GM13976 (cell line): ENCODE measurements around the gene INSC.

Experiments
- DNase-seq: peaks from one replicate; pipeline ENCODE4 v3.0.0; 2012; ENCODE audit warnings: low spot score
- CTCF ChIP-seq: IDR thresholded peaks from 2 replicates; pipeline ENCODE4 v1.5.1; 2012; ENCODE audit warnings: borderline replicate concordance, mild to moderate bottlenecking; ENCODE audit not compliant: insufficient read depth; ENCODE audit errors: extremely low read depth, missing control alignments, control extremely low read depth
- in situ Hi-C: fragments of 300-500 bp; cut with MboI; formaldehyde crosslinking; loops from one replicate; pipeline ENCODE4 v1.12.0; 2022; ENCODE audit warnings: low sequenced_read_pairs, mixed read lengths, inconsistent platforms; ENCODE audit not compliant: unreplicated experiment

INSC gene

GRCh38 chr11:15268598-15268997 is 153.9 kb downstream of the INSC start:
- no peak for TF ChIP-seq CTCF
- DNase-seq: no peak
- in situ Hi-C loops: no loop called here

- TF ChIP-seq CTCF: no peak
- no peak for DNase-seq
- in situ Hi-C loops: no loop called here
Measured at GRCh38 chr11:15275141-15275540, 160.4 kb downstream of the INSC start.

- no peak for DNase-seq
- TF ChIP-seq CTCF: no peak
- in situ Hi-C loops: no loop called here
Measured at GRCh38 chr11:15276621-15277020, 161.9 kb downstream of the INSC start.

- no peak for TF ChIP-seq CTCF
- DNase-seq: no peak
- in situ Hi-C loops: no loop called here
Measured at GRCh38 chr11:15278128-15278527, 163.4 kb downstream of the INSC start.

GRCh38 chr11:15280393-15280792 is 165.7 kb downstream of the INSC start:
- in situ Hi-C loops: no loop called here
- no peak for DNase-seq
- TF ChIP-seq CTCF: no peak

- in situ Hi-C loops: no loop called here
- DNase-seq: no peak
- no peak for TF ChIP-seq CTCF
Measured at GRCh38 chr11:15282754-15283153, 168.0 kb downstream of the INSC start.

GRCh38 chr11:15286465-15286864 is 171.7 kb downstream of the INSC start:
- DNase-seq: no peak
- in situ Hi-C loops: no loop called here
- TF ChIP-seq CTCF: no peak
